LNCaP clone FGC (cell line): ENCODE measurements around the gene MIA.

Experiments used
- DNase-seq: peaks from one replicate; pipeline ENCODE4 v3.0.0-alpha.2; 2011; ENCODE audit warnings: low read depth
- H3K4me3 ChIP-seq: 2 replicates; pipeline ENCODE4 v1.5.1; 2011; ENCODE audit warnings: mild to moderate bottlenecking, low read depth, low read length, control low read depth
- TF ChIP-seq, protein P1 (sequence below): IDR thresholded peaks from 2 replicates; pipeline ENCODE4 v1.5.1; 2012; ENCODE audit warnings: mild to moderate bottlenecking; ENCODE audit not compliant: control insufficient read depth, insufficient read depth; ENCODE audit errors: extremely low read depth

Gene MIA

DNA sequence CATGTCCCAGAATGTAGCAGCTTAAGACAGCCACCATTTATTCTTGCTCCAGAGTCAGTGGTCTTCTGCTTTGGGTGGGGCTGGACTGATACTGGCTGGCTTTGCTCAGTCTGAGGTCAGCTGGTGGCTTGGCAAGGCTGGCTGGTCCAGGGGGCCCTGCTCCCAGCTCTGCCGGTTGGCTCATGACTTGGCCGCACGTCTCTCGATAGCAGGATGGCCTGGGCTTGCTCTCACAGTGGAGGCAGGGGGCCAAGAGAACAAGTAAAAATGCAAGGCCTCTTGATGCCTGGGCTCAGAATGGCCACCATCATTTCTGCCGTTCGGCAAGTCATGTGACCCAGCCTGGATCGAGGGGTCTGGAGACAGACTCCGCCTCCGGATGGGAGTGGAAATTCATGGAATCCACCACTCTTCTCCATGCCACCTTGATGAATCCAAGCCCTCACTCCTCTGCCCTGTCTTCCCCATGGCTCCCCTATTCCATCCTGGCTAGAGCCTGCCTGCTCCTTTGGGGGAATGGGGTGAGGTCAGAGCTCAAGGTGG, 38.1 kb upstream of the MIA start:
- TF ChIP-seq, protein P1, sequence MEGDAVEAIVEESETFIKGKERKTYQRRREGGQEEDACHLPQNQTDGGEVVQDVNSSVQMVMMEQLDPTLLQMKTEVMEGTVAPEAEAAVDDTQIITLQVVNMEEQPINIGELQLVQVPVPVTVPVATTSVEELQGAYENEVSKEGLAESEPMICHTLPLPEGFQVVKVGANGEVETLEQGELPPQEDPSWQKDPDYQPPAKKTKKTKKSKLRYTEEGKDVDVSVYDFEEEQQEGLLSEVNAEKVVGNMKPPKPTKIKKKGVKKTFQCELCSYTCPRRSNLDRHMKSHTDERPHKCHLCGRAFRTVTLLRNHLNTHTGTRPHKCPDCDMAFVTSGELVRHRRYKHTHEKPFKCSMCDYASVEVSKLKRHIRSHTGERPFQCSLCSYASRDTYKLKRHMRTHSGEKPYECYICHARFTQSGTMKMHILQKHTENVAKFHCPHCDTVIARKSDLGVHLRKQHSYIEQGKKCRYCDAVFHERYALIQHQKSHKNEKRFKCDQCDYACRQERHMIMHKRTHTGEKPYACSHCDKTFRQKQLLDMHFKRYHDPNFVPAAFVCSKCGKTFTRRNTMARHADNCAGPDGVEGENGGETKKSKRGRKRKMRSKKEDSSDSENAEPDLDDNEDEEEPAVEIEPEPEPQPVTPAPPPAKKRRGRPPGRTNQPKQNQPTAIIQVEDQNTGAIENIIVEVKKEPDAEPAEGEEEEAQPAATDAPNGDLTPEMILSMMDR = no peak
- no peak for DNase-seq
- no peak overlapping the region for H3K4me3 ChIP-seq

DNA sequence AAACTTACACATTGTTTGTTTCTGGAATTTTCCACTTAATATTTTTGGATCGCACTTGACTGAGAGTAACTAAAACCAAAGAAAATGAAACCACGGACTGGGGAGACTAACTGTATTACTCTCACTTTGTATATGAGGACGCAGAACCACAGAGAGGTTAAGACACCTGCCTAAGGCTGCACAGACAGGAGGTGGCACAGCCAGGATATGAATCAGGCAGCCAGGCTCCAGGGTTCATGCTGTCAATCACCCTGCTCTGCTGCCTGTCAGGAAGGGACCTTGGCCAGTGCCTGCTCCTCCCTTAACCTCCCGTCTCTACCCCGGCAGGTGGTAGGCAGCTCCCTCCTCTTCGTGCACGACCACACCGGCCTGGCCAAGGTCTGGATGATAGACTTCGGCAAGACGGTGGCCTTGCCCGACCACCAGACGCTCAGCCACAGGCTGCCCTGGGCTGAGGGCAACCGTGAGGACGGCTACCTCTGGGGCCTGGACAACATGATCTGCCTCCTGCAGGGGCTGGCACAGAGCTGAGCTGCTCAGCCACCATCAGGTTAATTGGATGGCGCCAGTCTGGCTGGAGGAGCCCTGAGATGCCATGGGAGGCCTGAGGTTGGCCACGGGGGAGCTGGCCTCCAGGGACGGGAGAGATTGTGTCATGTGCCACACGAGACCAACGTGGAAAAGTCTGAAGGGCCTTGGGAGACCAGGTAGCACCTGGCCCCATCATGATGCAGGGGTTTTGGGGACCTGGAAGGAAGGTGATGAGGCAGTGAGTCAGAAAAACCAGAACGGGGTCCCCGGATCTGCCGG, 36.1 kb upstream of the MIA start:
- no peak for DNase-seq
- TF ChIP-seq, protein P1 = no peak
- no peak overlapping the region for H3K4me3 ChIP-seq

DNA sequence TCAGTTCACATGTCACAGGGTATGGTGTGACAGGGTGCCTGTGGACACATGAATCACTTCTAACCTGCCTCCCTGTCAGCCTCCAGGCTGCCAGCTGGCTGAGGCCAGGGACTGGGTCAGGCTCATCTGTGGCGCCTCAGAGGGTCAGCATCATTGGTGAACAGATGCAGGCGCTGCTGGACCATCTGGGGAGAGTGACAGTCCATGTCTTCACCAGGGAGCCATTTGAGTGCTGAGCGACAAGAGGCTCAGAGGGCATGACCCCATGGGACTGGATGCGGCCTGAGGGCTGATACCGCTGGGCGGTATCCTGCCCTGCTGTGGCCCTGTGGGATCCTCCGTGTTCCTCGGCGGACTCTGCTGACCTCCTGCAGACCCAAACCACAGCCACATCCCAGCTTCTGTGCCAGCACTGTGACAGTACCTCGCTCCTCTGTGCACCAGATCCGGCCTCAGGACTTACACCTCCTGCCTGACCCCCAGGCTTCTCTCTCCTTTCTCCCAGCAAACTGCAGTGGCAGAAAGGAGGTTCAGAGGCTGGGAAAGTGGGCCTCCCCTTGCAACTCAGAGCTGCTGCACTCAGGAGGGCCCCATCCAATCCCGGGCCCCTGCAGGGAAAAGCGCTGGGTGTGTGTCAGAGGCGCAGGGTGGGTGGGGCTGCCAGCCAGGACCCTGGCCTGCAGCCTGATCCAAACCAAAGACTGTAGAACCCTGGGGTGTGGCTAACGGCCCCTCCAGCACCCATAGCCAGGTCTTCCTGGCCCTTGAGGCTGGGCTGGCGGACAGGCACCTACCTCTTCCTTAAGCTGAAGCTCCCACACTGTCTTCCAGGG, 35.2 kb upstream of the MIA start:
- DNase-seq = no peak
- TF ChIP-seq, protein P1 = no peak
- H3K4me3 ChIP-seq = no peak overlapping the region

DNA sequence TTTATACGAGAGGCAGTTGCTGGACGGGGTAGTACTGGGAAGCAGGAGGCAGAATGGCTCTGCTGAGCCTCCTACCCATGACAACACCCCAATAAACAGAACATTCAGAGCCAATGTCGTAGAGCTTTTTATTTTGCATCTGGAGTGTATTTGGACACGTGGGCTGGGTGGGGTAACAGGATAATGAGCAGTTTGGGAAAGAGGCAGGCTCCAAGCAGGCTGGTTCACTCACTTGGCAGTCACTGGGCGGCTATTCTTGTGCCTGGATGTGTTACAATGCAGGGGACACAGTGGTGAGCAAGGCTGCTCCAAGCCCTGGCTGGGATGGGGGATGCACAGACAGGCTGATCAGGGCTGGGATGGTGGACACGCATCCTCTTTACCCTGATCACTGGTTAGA, 34.6 kb upstream of the MIA start:
- TF ChIP-seq, protein P1 = no peak
- no peak for DNase-seq
- H3K4me3 ChIP-seq = no peak overlapping the region

DNA sequence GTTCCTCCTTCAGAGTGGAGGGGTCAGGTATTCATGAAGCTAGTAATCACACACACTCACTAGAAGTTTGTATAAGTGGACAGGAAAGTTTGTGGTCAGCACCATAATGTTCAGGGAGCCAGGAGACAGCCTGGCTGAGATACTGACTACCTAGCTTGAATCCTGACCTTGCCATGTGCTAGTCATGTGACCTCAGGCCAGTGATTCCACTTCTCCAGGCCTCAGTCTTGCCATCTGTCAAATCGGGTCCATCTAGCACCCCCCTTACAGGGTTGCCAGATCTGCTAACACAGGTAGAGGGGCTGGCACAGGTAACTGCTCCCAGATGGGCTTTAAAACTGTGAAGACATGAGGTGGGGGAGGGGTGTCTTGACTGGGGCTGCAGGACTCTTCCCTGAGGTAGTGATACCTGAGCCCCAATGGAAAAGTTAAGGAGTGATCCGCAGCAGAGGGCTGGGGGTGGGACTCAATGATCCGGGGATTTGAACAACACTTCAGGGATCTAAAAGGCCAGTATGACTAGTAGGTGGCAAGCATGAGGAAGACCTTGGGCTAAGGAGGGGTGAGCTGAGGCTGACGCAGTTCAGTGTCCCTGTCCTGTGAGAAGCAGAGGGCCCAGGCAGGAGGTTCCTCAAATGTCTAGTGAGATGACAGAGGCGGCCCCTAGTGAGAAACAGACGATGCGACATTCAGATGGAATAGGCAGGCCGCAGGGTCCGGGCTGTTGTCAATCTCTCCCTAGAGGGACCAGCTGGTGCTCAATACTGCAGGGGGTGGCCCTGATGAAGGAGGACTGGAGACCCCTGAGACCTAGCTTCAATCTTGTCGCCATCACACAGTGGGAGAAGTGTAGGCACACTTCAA, 33.6 kb upstream of the MIA start:
- H3K4me3 ChIP-seq = no peak overlapping the region
- no peak for DNase-seq
- TF ChIP-seq, protein P1 = no peak

DNA sequence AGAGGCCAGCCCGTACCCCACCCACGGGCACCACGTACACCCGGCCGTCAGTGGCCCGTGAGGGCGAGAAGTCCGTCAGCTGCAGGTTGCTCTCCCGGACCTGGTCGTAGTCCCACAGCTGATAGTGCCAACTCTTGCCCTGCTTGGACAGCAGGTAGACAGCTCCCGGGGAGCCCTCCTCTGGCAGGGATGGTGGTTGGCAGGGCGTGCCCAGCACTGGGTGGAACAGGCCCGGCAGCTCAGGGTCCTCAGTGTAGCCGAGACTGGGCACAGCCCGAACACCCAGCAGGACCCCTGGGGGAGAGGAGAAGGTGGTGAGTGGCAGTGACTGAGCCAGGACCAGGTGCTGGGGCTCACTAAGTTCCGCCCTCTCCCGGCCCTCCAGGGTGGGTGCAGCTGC, 32.8 kb upstream of the MIA start:
- no peak overlapping the region for H3K4me3 ChIP-seq
- TF ChIP-seq, protein P1 = no peak
- no peak for DNase-seq
